Small intestine (tissue), 7 donors: ENCODE results near the gene PAGE5. TPM values are rescaled to one million over a fixed set of nuclear protein-coding genes. Genes with fewer than 3 reads are reported as not detected.

Experiments used
- DNase-seq, 2 donors: peaks; one replicate each; pipeline versions ENCODE4 v3.0.0 to v3.0.0-alpha.2; 2013
- FAIRE-seq: peaks from 2 replicates; lab custom pipeline; 2012; peaks lifted over from hg19 to GRCh38; lab: Jason Lieb, UNC
- H3K27ac ChIP-seq, 3 donors: one replicate each; pipeline ENCODE4 v1.5.1; 2013; ENCODE audit warnings: low read length in 2 of 3, mild to moderate bottlenecking in 2 of 3, control low read depth in 1 of 3, inconsistent platforms in 1 of 3, low read depth in 1 of 3, moderate library complexity in 1 of 3
- H3K27me3 ChIP-seq, 3 donors: one replicate each; pipeline ENCODE4 v1.6.1; 2013; ENCODE audit warnings: low read length in 3 of 3, inconsistent platforms in 1 of 3; ENCODE audit not compliant: control insufficient read depth in 3 of 3, insufficient read depth in 3 of 3
- H3K36me3 ChIP-seq, 3 donors: one replicate each; pipeline ENCODE4 v1.6.1; 2013; ENCODE audit warnings: low read length in 3 of 3, inconsistent platforms in 1 of 3, low read depth in 1 of 3, mild to moderate bottlenecking in 1 of 3, moderate library complexity in 1 of 3; ENCODE audit not compliant: control insufficient read depth in 3 of 3, insufficient read depth in 2 of 3
- H3K4me1 ChIP-seq, 3 donors: one replicate each; pipeline ENCODE4 v1.6.1; 2013; ENCODE audit warnings: low read length in 2 of 3, inconsistent platforms in 1 of 3, low read depth in 1 of 3, mild to moderate bottlenecking in 1 of 3, moderate library complexity in 1 of 3; ENCODE audit not compliant: control insufficient read depth in 3 of 3, insufficient read depth in 2 of 3
- H3K4me3 ChIP-seq, 3 donors: one replicate each; pipeline ENCODE4 v1.5.1; 2013; ENCODE audit warnings: low read length in 3 of 3, control low read depth in 1 of 3, inconsistent platforms in 1 of 3, low read depth in 1 of 3, mild to moderate bottlenecking in 1 of 3, moderate library complexity in 1 of 3
- H3K9me3 ChIP-seq, 2 donors: one replicate each; pipeline ENCODE4 v1.6.1; 2013; ENCODE audit warnings: low read depth in 1 of 2, low read length in 1 of 2; ENCODE audit not compliant: control insufficient read depth in 2 of 2, insufficient read depth in 1 of 2
- WGBS, 3 donors: extraction: QIAGEN DNeasy Blood & Tissue Kit; methylation state at CpG; one replicate each; pipeline ENCODE4 v1.1.7; 2013; 5-methylcytosine and 5-hydroxymethylcytosine counted together
- polyA plus RNA-seq, 4 donors: library from polyadenylated mRNA; stranded (reverse) in 3 of 4; unstranded in 1 of 4; fragments of 200-250 nt in 3 of 4; fragments of 120-200 nt in 1 of 4; gene quantifications; one replicate each; pipeline versions ENCODE4 v1.2.1 to v1.2.3, GENCODE V29; 2013
- donor health status: healthy with polysubstance abuse.
- donor health status: control.
- donor health status: control.
- donor health status: Bipolar disorder and iron deficiency.
- donor health status: healthy.

PAGE5 gene
- polyA plus RNA-seq, 4 donors: not detected

DNA sequence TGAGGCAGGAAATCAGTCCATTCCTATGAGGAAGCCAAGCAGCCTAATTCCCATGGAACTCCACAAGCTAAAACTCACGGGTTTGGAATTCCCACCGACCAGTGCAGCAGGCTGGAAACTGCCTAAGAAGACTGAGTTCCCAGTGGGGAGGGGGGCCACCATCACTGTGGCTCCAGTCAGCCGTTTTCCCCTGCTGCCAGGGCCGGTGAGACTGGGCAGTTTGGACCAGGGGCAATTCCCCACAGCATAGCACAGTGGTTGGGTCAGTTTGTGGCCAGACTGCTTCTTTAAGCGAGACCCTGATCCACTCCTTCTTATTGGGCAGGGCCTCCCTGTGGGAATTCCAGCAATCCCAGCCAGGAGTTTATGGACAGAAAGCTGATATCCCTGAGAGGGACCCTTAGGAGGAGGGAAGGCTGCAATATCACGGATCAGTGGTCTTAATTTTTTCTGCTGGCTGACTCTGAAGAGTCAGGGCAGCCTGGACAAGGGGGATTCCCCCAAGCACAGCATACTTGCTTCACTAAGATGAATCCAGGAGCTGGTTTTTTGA, 20.7 kb downstream of the PAGE5 start:
- Histone ChIP-seq H3K9me3 (no peaks in the 10 kb centered on the region), H3K27me3 (no peaks in the 10 kb centered on the region), H3K27ac (no peak overlapping the region), H3K4me1 (no peaks in the 10 kb centered on the region), H3K4me3 (no peak overlapping the region), H3K36me3 (no peaks in the 10 kb centered on the region)
- FAIRE-seq (no peak), DNase-seq (no peak)
- WGBS, 3 donors: 52 to 71% (median 65%) methylated on average over 6 of the region's 6 CpGs

GRCh38 chrX:55253528-55253927, 33.4 kb downstream of the PAGE5 start:
- H3K36me3 ChIP-seq: no peaks in the 10 kb centered on the region
- no peak overlapping the region for H3K27ac ChIP-seq
- FAIRE-seq: no peak
- no peaks in the 10 kb centered on the region for H3K27me3 ChIP-seq
- DNase-seq: no peak
- H3K4me1 ChIP-seq: no peaks in the 10 kb centered on the region
- no peak overlapping the region for H3K4me3 ChIP-seq
- H3K9me3 ChIP-seq: no peaks in the 10 kb centered on the region

GRCh38 chrX:55260806-55261205, 40.7 kb downstream of the PAGE5 start:
- no peak for FAIRE-seq
- Histone ChIP-seq H3K27ac (no peak overlapping the region), H3K9me3 (no peaks in the 10 kb centered on the region), H3K4me1 (no peaks in the 10 kb centered on the region), H3K36me3 (no peaks in the 10 kb centered on the region), H3K4me3 (no peak overlapping the region), H3K27me3 (no peaks in the 10 kb centered on the region)
- no peak for DNase-seq
- WGBS, 3 donors: 63 to 83% (median 67%) methylated on average over 2 of the region's 2 CpGs

- 76 to 93% (median 93%) methylated on average over 5 of the region's 5 CpGs for WGBS, 3 donors
Observed at GRCh38 chrX:55264816-55265215, 44.7 kb downstream of the PAGE5 start, which contains the start of gene PAGE3. PAGE3 (minus strand) TSS chrX:55264916; CDS start chrX:55263903, 1,013 bp downstream.

More at GRCh38 chrX:55264816-55265215, 44.7 kb downstream of the PAGE5 start, which contains the start of gene PAGE3:
- no peak for FAIRE-seq
- no peaks in the 10 kb centered on the region for H3K36me3 ChIP-seq
- H3K4me3 ChIP-seq: no peak within 1 kb of the TSS
- DNase-seq: no peak
- H3K9me3 ChIP-seq: no peaks in the 10 kb centered on the region
- H3K27ac ChIP-seq: no peak within 1 kb of the TSS
- no peaks in the 10 kb centered on the region for H3K4me1 ChIP-seq
- H3K27me3 ChIP-seq: no peaks in the 10 kb centered on the region

Other genes with a start within 250 kb of the PAGE5 start
- under 1 TPM in 2 of 4 donors, not detected in 2; 0.36 to 0.41 TPM for gene PFKFB1, start 226.2 kb upstream of the PAGE5 start, polyA plus RNA-seq
- 10 to 100 TPM; 11.2 to 15.1 (median 14.4) TPM for gene APEX2, start 220.0 kb upstream of the PAGE5 start, polyA plus RNA-seq
- 1 to 10 TPM in 2 of 4 donors, under 1 TPM in 1, not detected in 1; 0.30 to 4.3 (median 3.7) TPM for gene ALAS2, start 189.4 kb upstream of the PAGE5 start, polyA plus RNA-seq
- under 1 TPM in 1 of 4 donors, not detected in 3; 0.24 TPM for gene PAGE2B, start 145.3 kb upstream of the PAGE5 start, polyA plus RNA-seq
- gene PAGE2, start 131.3 kb upstream of the PAGE5 start, polyA plus RNA-seq: not detected
- under 1 TPM in 1 of 4 donors, not detected in 3; 0.25 TPM for gene PAGE3, start 44.6 kb downstream of the PAGE5 start, polyA plus RNA-seq
- gene MAGEH1, start 231.8 kb downstream of the PAGE5 start, polyA plus RNA-seq: 100 to 1,000 TPM in 1 of 4 donors, 10 to 100 TPM in 1, 1 to 10 TPM in 1, under 1 TPM in 1; 0.89 to 124 (median 15.1) TPM